ENCODE measurements around the gene MCTP1.

The MCTP1 gene

GRCh38 chr5:95072281-95072680 is 212.6 kb downstream of the MCTP1 start:
- TF ChIP-seq RARB (CRISPR knock-in tag; IDR thresholded peaks at IDR 0.05) (no peak), ZC3H10 (CRISPR knock-in tag; IDR thresholded peaks at IDR 0.05) (no peak)
- ATAC-seq: no peak

GRCh38 chr5:95070866-95071265 is 214.0 kb downstream of the MCTP1 start:
- TF ChIP-seq SNAI2 (CRISPR knock-in tag; IDR thresholded peaks at IDR 0.05) (no peak), ZFP3 (CRISPR knock-in tag; IDR thresholded peaks at IDR 0.05) (no peak), BACH2 (CRISPR knock-in tag; IDR thresholded peaks at IDR 0.05; ENCODE audit: borderline replicate concordance) (no peak), CSRNP3 (CRISPR knock-in tag; IDR thresholded peaks at IDR 0.05) (no peak), CSDC2 (CRISPR knock-in tag; IDR thresholded peaks at IDR 0.05) (no peak), TOX (CRISPR knock-in tag; IDR thresholded peaks at IDR 0.05; ENCODE audit: borderline replicate concordance) (no peak), CREB5 (CRISPR knock-in tag; IDR thresholded peaks at IDR 0.05; ENCODE audit: low read depth) (no peak), OSR1 (CRISPR knock-in tag; IDR thresholded peaks at IDR 0.05) (no peak), ARNTL (CRISPR knock-in tag; IDR thresholded peaks at IDR 0.05; ENCODE audit: borderline replicate concordance, low read depth) (no peak), ISL1 (CRISPR knock-in tag; IDR thresholded peaks at IDR 0.05) (no peak), ZC3H10 (CRISPR knock-in tag; IDR thresholded peaks at IDR 0.05) (no peak), PATZ1 (CRISPR knock-in tag; IDR thresholded peaks at IDR 0.05; ENCODE audit: borderline replicate concordance) (no peak), ZNF8 (CRISPR knock-in tag; IDR thresholded peaks at IDR 0.05) (no peak), TCF4 (CRISPR knock-in tag; IDR thresholded peaks at IDR 0.05; ENCODE audit: borderline replicate concordance) (no peak), PPARA (CRISPR knock-in tag; IDR thresholded peaks at IDR 0.05; ENCODE audit: borderline replicate concordance) (no peak), ZFP30 (CRISPR knock-in tag; IDR thresholded peaks at IDR 0.05) (no peak), ZNF70 (CRISPR knock-in tag; IDR thresholded peaks at IDR 0.05) (no peak), ZNF565 (CRISPR knock-in tag; conservative IDR thresholded peaks at IDR 0.05; ENCODE audit: low read depth) (no peak), GLIS3 (CRISPR knock-in tag; IDR thresholded peaks at IDR 0.05) (no peak), POU6F1 (CRISPR knock-in tag; IDR thresholded peaks at IDR 0.05; ENCODE audit: borderline replicate concordance, low read depth) (no peak)
- ATAC-seq: no peak

GRCh38 chr5:95070453-95070852 is 214.4 kb downstream of the MCTP1 start:
- ATAC-seq: no peak; the same call in 2 of the 3 replicates
- TF ChIP-seq TOX (CRISPR knock-in tag; IDR thresholded peaks at IDR 0.05; ENCODE audit: borderline replicate concordance) (no peak), ZNF70 (CRISPR knock-in tag; IDR thresholded peaks at IDR 0.05) (no peak), SNAI2 (CRISPR knock-in tag; IDR thresholded peaks at IDR 0.05) (no peak), OSR1 (CRISPR knock-in tag; IDR thresholded peaks at IDR 0.05) (no peak)

- no peak for TF ChIP-seq PPARA (CRISPR knock-in tag; IDR thresholded peaks at IDR 0.05; ENCODE audit: borderline replicate concordance)
- no peak; the same call in 1 of the 3 replicates for ATAC-seq
These were observed 214.9 kb downstream of the MCTP1 start for GRCh38 chr5:95069948-95070347.

- ATAC-seq: 0 out of 3 replicates have a peak, but pooled peaks have one; percentile 30
- TF ChIP-seq ESRRG (CRISPR knock-in tag; IDR thresholded peaks at IDR 0.05) (no peak), CSDC2 (CRISPR knock-in tag; IDR thresholded peaks at IDR 0.05) (no peak), ZC3H10 (CRISPR knock-in tag; IDR thresholded peaks at IDR 0.05) (no peak), CREB5 (CRISPR knock-in tag; IDR thresholded peaks at IDR 0.05; ENCODE audit: low read depth) (no peak), SNAI2 (CRISPR knock-in tag; IDR thresholded peaks at IDR 0.05) (no peak), GLIS3 (CRISPR knock-in tag; IDR thresholded peaks at IDR 0.05) (no peak), ZFP30 (CRISPR knock-in tag; IDR thresholded peaks at IDR 0.05) (no peak), CSRNP3 (CRISPR knock-in tag; IDR thresholded peaks at IDR 0.05) (no peak), ZFP3 (CRISPR knock-in tag; IDR thresholded peaks at IDR 0.05) (no peak), ZNF565 (CRISPR knock-in tag; conservative IDR thresholded peaks at IDR 0.05; ENCODE audit: low read depth) (no peak), ARNTL (CRISPR knock-in tag; IDR thresholded peaks at IDR 0.05; ENCODE audit: borderline replicate concordance, low read depth) (no peak), RARB (CRISPR knock-in tag; IDR thresholded peaks at IDR 0.05) (no peak)
These were observed 215.9 kb downstream of the MCTP1 start for GRCh38 chr5:95069021-95069420.

All from SK-N-SH treated with all-trans-retinoic acid at 6 μM for 48 hours (cell line).